IMR-90 (cell line): ENCODE results near the gene ETV4.
A peak's percentile ranks its signal among the peaks of the same experiment; 100 is the strongest.

ENCODE experiments used
- BHLHE40 ChIP-seq: fragments of 150-350 bp; IDR thresholded peaks from 2 replicates; pipeline ENCODE4 v1.6.1; 2016; ENCODE audit warnings: mild to moderate bottlenecking, low read depth, low read length
- CEBPB ChIP-seq: IDR thresholded peaks from 2 replicates; pipeline ENCODE4 v1.6.1; 2012; ENCODE audit warnings: low read depth, low read length, improper control_type of control experiment
- CHD1 ChIP-seq: IDR thresholded peaks from 2 replicates; pipeline ENCODE4 v1.6.1; 2012; ENCODE audit warnings: low read depth, low read length, improper control_type of control experiment
- MXI1 ChIP-seq: IDR thresholded peaks from 2 replicates; pipeline ENCODE4 v1.6.1; 2012; ENCODE audit warnings: low read depth, mild to moderate bottlenecking, low read length, moderate library complexity, borderline replicate concordance
- POLR2A ChIP-seq: IDR thresholded peaks from 2 replicates; pipeline ENCODE4 v1.6.1; 2012; ENCODE audit warnings: mild to moderate bottlenecking, low read depth, low read length
- RAD21 ChIP-seq: IDR thresholded peaks from 2 replicates; pipeline ENCODE4 v1.6.1; 2012; ENCODE audit warnings: low read length, improper control_type of control experiment
- RCOR1 ChIP-seq: IDR thresholded peaks from 2 replicates; pipeline ENCODE4 v1.6.1; 2012; ENCODE audit warnings: mild to moderate bottlenecking, low read length, improper control_type of control experiment; ENCODE audit not compliant: insufficient replicate concordance
- TF ChIP-seq, protein P1 (sequence below): conservative IDR thresholded peaks from 2 replicates; pipeline ENCODE4 v1.5.1; 2012; ENCODE audit warnings: mild to moderate bottlenecking, low read depth, low read length, improper control_type of control experiment
- TF ChIP-seq, protein P2 (sequence below): fragments of 150-350 bp; IDR thresholded peaks from 2 replicates; pipeline ENCODE4 v1.6.1; 2017; ENCODE audit warnings: mild to moderate bottlenecking, antibody characterized with exemption, low read length, low read depth
- TF ChIP-seq, protein P3 (sequence below): fragments of 150-350 bp; IDR thresholded peaks from 2 replicates; pipeline ENCODE4 v1.6.1; 2016; ENCODE audit warnings: low read depth, mild to moderate bottlenecking, low read length, moderate library complexity, borderline replicate concordance

DNA sequence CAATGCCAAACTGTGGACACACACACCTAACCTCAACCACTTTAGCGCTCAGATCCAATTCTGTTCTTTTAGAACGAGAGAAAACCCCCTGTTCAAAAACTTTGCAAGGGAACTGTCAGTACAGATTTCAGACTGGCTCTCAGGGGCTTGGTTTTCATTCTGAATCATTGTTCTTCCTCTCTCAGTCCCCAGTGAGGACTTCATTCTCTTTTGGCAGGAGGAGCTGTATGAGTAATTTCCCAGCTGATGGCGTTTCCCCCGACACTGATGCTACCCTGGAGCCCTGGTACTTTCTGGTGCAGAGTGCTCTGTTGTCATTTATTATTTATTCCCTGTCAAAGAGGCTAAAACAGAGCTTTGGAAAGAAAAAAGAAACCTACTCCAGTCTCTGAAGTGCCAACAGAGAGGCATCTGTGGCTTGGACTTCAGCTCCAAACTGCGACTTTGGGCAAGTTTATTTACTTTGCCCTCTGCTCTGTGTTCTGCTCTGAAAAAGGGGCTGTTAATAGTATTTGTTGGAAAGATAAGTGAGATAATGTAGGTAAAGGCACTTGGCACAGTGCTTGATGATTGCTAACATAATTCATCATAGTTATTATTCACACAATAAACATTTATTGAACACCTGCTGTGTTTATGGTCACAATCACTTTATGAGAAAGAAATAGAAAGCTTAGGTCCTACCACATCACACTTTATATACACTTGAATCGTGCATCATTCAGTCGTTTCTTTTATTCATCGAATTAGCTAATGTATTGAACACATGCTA is 28.3 kb downstream of the ETV4 start:
- TF ChIP-seq, protein P1, sequence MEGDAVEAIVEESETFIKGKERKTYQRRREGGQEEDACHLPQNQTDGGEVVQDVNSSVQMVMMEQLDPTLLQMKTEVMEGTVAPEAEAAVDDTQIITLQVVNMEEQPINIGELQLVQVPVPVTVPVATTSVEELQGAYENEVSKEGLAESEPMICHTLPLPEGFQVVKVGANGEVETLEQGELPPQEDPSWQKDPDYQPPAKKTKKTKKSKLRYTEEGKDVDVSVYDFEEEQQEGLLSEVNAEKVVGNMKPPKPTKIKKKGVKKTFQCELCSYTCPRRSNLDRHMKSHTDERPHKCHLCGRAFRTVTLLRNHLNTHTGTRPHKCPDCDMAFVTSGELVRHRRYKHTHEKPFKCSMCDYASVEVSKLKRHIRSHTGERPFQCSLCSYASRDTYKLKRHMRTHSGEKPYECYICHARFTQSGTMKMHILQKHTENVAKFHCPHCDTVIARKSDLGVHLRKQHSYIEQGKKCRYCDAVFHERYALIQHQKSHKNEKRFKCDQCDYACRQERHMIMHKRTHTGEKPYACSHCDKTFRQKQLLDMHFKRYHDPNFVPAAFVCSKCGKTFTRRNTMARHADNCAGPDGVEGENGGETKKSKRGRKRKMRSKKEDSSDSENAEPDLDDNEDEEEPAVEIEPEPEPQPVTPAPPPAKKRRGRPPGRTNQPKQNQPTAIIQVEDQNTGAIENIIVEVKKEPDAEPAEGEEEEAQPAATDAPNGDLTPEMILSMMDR = no peak
- TF ChIP-seq POLR2A = no peak
- TF ChIP-seq RAD21 = 0 out of 2 replicates have a peak, but pooled peaks have one; percentile 3
- TF ChIP-seq, protein P2, sequence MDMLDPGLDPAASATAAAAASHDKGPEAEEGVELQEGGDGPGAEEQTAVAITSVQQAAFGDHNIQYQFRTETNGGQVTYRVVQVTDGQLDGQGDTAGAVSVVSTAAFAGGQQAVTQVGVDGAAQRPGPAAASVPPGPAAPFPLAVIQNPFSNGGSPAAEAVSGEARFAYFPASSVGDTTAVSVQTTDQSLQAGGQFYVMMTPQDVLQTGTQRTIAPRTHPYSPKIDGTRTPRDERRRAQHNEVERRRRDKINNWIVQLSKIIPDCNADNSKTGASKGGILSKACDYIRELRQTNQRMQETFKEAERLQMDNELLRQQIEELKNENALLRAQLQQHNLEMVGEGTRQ = no peak
- no peak for TF ChIP-seq CHD1
- TF ChIP-seq CEBPB = no peak
- no peak for TF ChIP-seq BHLHE40
- no peak for TF ChIP-seq RCOR1
- no peak for TF ChIP-seq MXI1
- TF ChIP-seq, protein P3, sequence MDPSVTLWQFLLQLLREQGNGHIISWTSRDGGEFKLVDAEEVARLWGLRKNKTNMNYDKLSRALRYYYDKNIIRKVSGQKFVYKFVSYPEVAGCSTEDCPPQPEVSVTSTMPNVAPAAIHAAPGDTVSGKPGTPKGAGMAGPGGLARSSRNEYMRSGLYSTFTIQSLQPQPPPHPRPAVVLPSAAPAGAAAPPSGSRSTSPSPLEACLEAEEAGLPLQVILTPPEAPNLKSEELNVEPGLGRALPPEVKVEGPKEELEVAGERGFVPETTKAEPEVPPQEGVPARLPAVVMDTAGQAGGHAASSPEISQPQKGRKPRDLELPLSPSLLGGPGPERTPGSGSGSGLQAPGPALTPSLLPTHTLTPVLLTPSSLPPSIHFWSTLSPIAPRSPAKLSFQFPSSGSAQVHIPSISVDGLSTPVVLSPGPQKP = no peak
